ENCODE results near the gene THSD4. TPM values are rescaled to one million over a fixed set of nuclear protein-coding genes. Genes with fewer than 3 reads are reported as not detected.
"Not testable (repeated sequence)": the region's sequence is repeated elsewhere in the genome, so short reads cannot be mapped to it uniquely, and the experiment has no call there.

THSD4 gene
- total RNA-seq, 6 experiments from 2014 or later, result 5.2 to 21.8 (median 13.7) TPM

DNA sequence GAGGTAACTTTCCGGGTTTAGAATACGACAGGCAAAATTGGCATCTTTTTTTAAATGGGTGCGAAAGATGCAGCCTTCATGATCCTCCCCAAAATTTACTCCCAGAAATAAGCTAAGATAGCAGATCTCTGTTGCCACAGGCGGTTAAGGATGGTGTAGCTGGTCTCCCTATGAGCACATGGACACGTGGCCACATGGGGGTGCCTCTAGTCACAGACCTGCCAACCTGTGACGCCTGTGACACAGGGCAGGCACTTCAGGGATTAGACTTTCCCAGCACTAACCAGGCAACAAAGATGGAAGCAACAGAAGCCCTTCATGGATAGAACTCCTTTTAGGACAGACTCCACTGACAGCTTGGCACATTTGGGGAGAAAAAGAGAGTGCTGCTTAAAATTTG is 320.3 kb downstream of the THSD4 start:
- TF ChIP-seq, protein P1, sequence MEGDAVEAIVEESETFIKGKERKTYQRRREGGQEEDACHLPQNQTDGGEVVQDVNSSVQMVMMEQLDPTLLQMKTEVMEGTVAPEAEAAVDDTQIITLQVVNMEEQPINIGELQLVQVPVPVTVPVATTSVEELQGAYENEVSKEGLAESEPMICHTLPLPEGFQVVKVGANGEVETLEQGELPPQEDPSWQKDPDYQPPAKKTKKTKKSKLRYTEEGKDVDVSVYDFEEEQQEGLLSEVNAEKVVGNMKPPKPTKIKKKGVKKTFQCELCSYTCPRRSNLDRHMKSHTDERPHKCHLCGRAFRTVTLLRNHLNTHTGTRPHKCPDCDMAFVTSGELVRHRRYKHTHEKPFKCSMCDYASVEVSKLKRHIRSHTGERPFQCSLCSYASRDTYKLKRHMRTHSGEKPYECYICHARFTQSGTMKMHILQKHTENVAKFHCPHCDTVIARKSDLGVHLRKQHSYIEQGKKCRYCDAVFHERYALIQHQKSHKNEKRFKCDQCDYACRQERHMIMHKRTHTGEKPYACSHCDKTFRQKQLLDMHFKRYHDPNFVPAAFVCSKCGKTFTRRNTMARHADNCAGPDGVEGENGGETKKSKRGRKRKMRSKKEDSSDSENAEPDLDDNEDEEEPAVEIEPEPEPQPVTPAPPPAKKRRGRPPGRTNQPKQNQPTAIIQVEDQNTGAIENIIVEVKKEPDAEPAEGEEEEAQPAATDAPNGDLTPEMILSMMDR (IDR thresholded peaks at IDR 0.05), result no peak
- no peak for TF ChIP-seq POLR2A (IDR thresholded peaks at IDR 0.05)
- intact Hi-C loops (cut with DNase I), result loop anchor here in 1 of 2 donors (5.0 kb wide), 1 partner anchor 48 kb away; no protein-coding TSS in a partner anchor
- no peak overlapping the region for H3K27ac ChIP-seq
- H3K4me3 ChIP-seq, result no peak overlapping the region
- no peaks in the 10 kb centered on the region for H3K9me3 ChIP-seq
- 85% methylated on average over 6 of the region's 6 CpGs for WGBS (ENCODE audit: insufficient coverage, low coverage, low lambda C conversion rate, missing lambda C conversion rate)
- no peaks in the 10 kb centered on the region for H3K27me3 ChIP-seq
- no peaks in the 10 kb centered on the region for H3K36me3 ChIP-seq
- no peak for DNase-seq
- ATAC-seq, result no peak
- H3K4me1 ChIP-seq, result peaks cover 0 to 4% (median 0%) of the 10 kb centered on the region in 4 donors

DNA sequence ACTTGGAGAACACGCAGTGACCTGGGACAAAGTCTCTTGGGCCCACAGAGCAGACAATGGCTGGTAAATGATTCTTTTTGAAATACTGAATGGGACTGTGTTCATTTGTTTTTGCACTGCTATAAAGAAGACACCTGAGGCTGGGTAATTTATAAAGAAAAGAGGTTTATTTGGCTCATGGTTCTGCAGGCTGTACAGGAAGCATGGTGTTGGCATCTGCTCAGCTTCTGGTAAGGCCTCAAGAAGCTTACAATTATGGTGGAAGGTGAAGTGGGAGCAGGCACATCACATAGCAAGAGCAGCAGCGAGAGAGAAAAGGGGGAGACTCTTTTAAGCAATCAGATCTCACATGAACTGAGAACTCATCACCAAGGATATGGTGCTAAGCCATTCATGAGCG is 321.6 kb downstream of the THSD4 start:
- no peak for DNase-seq
- H3K27me3 ChIP-seq, result no peaks in the 10 kb centered on the region
- H3K4me3 ChIP-seq, result no peak overlapping the region
- no peak for ATAC-seq
- no peaks in the 10 kb centered on the region for H3K9me3 ChIP-seq
- TF ChIP-seq, protein P1 (IDR thresholded peaks at IDR 0.05), result no peak
- TF ChIP-seq POLR2A (IDR thresholded peaks at IDR 0.05), result no peak
- peaks cover 0 to 6% (median 0%) of the 10 kb centered on the region in 4 donors for H3K4me1 ChIP-seq
- H3K27ac ChIP-seq, result no peak overlapping the region
- no peaks in the 10 kb centered on the region for H3K36me3 ChIP-seq
- intact Hi-C loops (cut with DNase I), result loop anchor here in 1 of 2 donors (5.0 kb wide), 1 partner anchor 50 kb away; no protein-coding TSS in a partner anchor
- WGBS (ENCODE audit: insufficient coverage, low coverage, low lambda C conversion rate, missing lambda C conversion rate), result 84% methylated on average over 3 of the region's 3 CpGs

DNA sequence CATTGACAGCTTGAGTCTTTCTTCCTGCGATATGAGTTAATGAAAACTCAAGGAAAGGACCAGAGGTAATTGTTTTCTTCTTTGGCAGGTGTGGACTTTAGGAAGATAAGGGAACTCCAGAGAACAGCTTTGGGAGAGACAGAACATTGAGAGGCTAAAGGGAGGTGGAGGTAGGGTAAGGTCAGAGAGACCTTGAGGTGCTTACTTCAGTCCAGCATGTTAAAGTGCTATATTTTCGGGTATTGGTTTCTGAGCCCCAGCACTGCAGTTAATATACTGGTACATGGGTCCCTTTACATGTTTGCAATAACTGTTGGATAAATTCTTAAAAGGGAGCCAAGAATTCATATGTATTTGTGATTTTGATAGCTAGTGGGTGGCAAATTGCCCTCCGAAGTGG is 322.1 kb downstream of the THSD4 start:
- Histone ChIP-seq H3K27ac (no peak overlapping the region), H3K4me1 (peaks cover 0 to 6% (median 0%) of the 10 kb centered on the region in 4 donors), H3K36me3 (no peaks in the 10 kb centered on the region), H3K27me3 (no peaks in the 10 kb centered on the region), H3K4me3 (no peak overlapping the region), H3K9me3 (no peaks in the 10 kb centered on the region)
- TF ChIP-seq, protein P1 (IDR thresholded peaks at IDR 0.05), result no peak
- TF ChIP-seq POLR2A (IDR thresholded peaks at IDR 0.05), result no peak
- no peak for DNase-seq
- 60% methylated on average over 3 of the region's 3 CpGs for WGBS (ENCODE audit: insufficient coverage, low coverage, low lambda C conversion rate, missing lambda C conversion rate)
- intact Hi-C loops (cut with DNase I), result loop anchor here in 1 of 2 donors (5.0 kb wide), 1 partner anchor 50 kb away; no protein-coding TSS in a partner anchor
- ATAC-seq, result no peak

DNA sequence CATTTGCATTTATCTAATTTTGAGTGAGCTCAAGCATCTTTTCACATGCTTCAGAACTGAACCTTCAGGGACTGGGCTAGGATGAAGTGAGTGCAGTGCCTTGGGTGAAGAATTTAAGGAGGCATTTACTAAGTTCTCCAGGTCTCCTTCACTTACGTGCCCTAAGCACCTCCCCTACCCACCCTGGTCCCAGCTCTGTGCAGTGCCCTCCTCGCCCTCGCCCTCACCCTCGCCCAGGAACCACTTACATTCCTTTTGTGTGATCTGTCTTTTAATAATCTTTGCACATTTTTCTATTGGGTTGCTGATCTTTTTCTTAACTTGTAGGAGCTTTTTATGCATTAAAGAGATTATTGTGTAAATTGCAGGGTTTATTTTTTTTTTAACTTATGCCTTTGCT is 322.6 kb downstream of the THSD4 start:
- Histone ChIP-seq H3K27ac (no peak overlapping the region), H3K9me3 (no peaks in the 10 kb centered on the region), H3K36me3 (no peaks in the 10 kb centered on the region), H3K4me3 (no peak overlapping the region), H3K4me1 (peaks cover 0 to 6% (median 0%) of the 10 kb centered on the region in 4 donors), H3K27me3 (no peaks in the 10 kb centered on the region)
- WGBS (ENCODE audit: insufficient coverage, low coverage, low lambda C conversion rate, missing lambda C conversion rate), result 80% methylated on average over 4 of the region's 4 CpGs
- TF ChIP-seq POLR2A (IDR thresholded peaks at IDR 0.05), result no peak
- TF ChIP-seq, protein P1 (IDR thresholded peaks at IDR 0.05), result no peak
- intact Hi-C loops (cut with DNase I), result loop anchor here in 1 of 2 donors (5.0 kb wide), 1 partner anchor 51 kb away; no protein-coding TSS in a partner anchor
- DNase-seq (no peak), ATAC-seq (no peak)

DNA sequence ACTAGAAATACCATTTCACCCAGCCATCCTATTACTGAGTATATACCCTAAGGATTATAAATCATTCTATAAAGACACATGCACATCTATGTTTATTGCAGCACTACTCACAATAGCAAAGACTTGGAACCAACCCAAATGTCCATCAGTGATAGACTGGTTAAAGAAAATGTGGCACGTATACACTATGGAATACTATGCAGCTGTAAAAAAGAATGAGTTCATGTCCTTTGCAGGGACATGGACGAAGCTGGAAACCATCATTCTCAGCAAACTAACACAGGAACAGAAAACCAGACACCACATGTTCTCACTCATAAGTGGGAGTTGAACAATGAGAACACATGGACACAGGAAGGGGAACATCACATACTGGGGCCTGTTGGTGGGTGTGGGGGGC is 324.2 kb downstream of the THSD4 start:
- not testable (repeated sequence) for H3K36me3 ChIP-seq, H3K27me3 ChIP-seq, DNase-seq, H3K27ac ChIP-seq, H3K4me3 ChIP-seq, ATAC-seq, H3K9me3 ChIP-seq
- intact Hi-C loops (cut with DNase I), result loop anchor here in 1 of 2 donors (5.0 kb wide), 1 partner anchor 52 kb away; no protein-coding TSS in a partner anchor
- H3K4me1 ChIP-seq, result peaks cover 0 to 14% (median 3%) of the 10 kb centered on the region in 4 donors
- WGBS (ENCODE audit: insufficient coverage, low coverage, low lambda C conversion rate, missing lambda C conversion rate), result 77% methylated on average over 2 of the region's 2 CpGs
